H1 (cell line): ENCODE data around the gene GIMD1. TPM values are rescaled to one million over a fixed set of nuclear protein-coding genes. Genes with fewer than 3 reads are reported as not detected.

ENCODE experiments used
- CBX8 ChIP-seq: fragments of 300-800, 300-1000 bp; sonication (generic); IDR thresholded peaks from 2 replicates; pipeline ENCODE4 v1.7.1; 2016; ENCODE audit warnings: low read depth, low read length, borderline replicate concordance
- GABPA ChIP-seq: IDR thresholded peaks from 2 replicates; pipeline ENCODE4 v1.6.1; 2011; ENCODE audit warnings: mild to moderate bottlenecking, low read length, moderate library complexity, borderline replicate concordance; ENCODE audit not compliant: insufficient read depth
- GTF2F1 ChIP-seq: IDR thresholded peaks from 2 replicates; pipeline ENCODE4 v1.6.1; 2012; ENCODE audit warnings: low read depth, low read length, improper control_type of control experiment, borderline replicate concordance
- SRF ChIP-seq: IDR thresholded peaks from 2 replicates; pipeline ENCODE4 v1.6.1; 2011; ENCODE audit warnings: mild to moderate bottlenecking, low read depth, low read length, moderate library complexity
- polyA plus RNA-seq, 7 experiments: library from polyadenylated mRNA; depleted of rRNA in 3 of 7; stranded (reverse) in 5 of 7; unstranded in 2 of 7; fragments of >200 nt in 5 of 7; fragments of 200-250 nt in 2 of 7; gene quantifications; 1 replicate in 5 of 7; 2 replicates in 1 of 7; 4 replicates in 1 of 7; pipeline versions ENCODE4 v1.2.1 to v1.2.3, GENCODE V29; 2011 to 2013; ENCODE audit warnings: missing spikeins in 2 of 7, mixed read lengths in 2 of 7
- total RNA-seq: library from RNA; stranded (reverse); fragmentation: NEBNext Ultra II Directional; extraction: Animal tissue kit (Norgen Biotek cat#: 25700); gene quantifications from 2 replicates; pipeline ENCODE4 v1.2.1, GENCODE V29; 2021

The GIMD1 gene
- total and polyA plus RNA-seq, 2 of the 8 experiments (the other 6 are each of a cell fraction or from before 2014, with no cell fraction given), result not detected

GRCh38 chr4:106362086-106362825 lies 6.3 kb downstream of the GIMD1 start (continued):
- TF ChIP-seq GABPA (no peak), SRF (no peak), CBX8 (no peak), GTF2F1 (no peak)
